Fibroblast of the aortic adventitia (primary cell): ENCODE results near the gene MAPKBP1. TPM values are rescaled to one million over a fixed set of nuclear protein-coding genes. Genes with fewer than 3 reads are reported as not detected.

Experiments used
- DNase-seq: peaks from one replicate; pipeline ENCODE4 v3.0.0-alpha.2; 2010; ENCODE audit warnings: low read depth
- H3K4me3 ChIP-seq: 2 replicates; pipeline ENCODE4 v1.5.1; 2011; ENCODE audit warnings: low read depth, mild to moderate bottlenecking, control low read depth, low read length, moderate library complexity
- CTCF ChIP-seq: IDR thresholded peaks from 2 replicates; pipeline ENCODE4 v1.5.1; 2011; ENCODE audit warnings: mild to moderate bottlenecking, low read length, control low read depth, inconsistent platforms; ENCODE audit not compliant: insufficient read depth
- small RNA-seq: library from RNA; depleted of rRNA; stranded (forward); fragments of <200 nt; gene quantifications from one replicate; pipeline ENCODE3, GENCODE V24; 2012
- total RNA-seq: library from RNA; depleted of rRNA; stranded (reverse); fragments of >200 nt; gene quantifications from 2 replicates; pipeline ENCODE4 v1.2.3, GENCODE V29; 2012; ENCODE audit warnings: low replicate concordance

The MAPKBP1 gene
- total RNA-seq, 1 donor, result 20.8 TPM

GRCh38 chr15:41876007-41876406, 101.7 kb downstream of the MAPKBP1 start:
- no peak overlapping the region for H3K4me3 ChIP-seq
- DNase-seq, result no peak
- no peak for TF ChIP-seq CTCF

GRCh38 chr15:41876689-41877088, 102.4 kb downstream of the MAPKBP1 start:
- no peak overlapping the region for H3K4me3 ChIP-seq
- no peak for DNase-seq
- TF ChIP-seq CTCF, result no peak

Small RNA genes lying within 50 kb of the gene (small RNA-seq; reads per million reads assigned to genes)
- gene JMJD7-PLA2G4B (not detected), gene MIR4310 (not detected), gene RNA5SP393 (not detected)

Other genes with a start within 250 kb of the MAPKBP1 start
- gene RPAP1, start 230.2 kb upstream of the MAPKBP1 start, total RNA-seq, result 10.7 and 16.3 TPM in 2 replicates
- 8.0 and 20.2 TPM in 2 replicates for gene TYRO3, start 215.3 kb upstream of the MAPKBP1 start, total RNA-seq
- 49.2 and 64.6 TPM in 2 replicates for gene MGA, start 114.1 kb upstream of the MAPKBP1 start, total RNA-seq
- 3.1 and 6.3 TPM in 2 replicates for gene JMJD7, start 53.6 kb downstream of the MAPKBP1 start, total RNA-seq
- gene PLA2G4B, start 64.4 kb downstream of the MAPKBP1 start, total RNA-seq, result 0.49 and 0.54 TPM in 2 replicates
- 0.18 and 0.57 TPM in 2 replicates for gene SPTBN5, start 119.6 kb downstream of the MAPKBP1 start, total RNA-seq
- gene EHD4, start 198.1 kb downstream of the MAPKBP1 start, total RNA-seq, result 10.8 and 12.1 TPM in 2 replicates
- gene PLA2G4E, start 246.6 kb downstream of the MAPKBP1 start, total RNA-seq, result not detected in 2 replicates